Measurements from ENCODE around the gene TCF21.

TCF21 gene

DNA sequence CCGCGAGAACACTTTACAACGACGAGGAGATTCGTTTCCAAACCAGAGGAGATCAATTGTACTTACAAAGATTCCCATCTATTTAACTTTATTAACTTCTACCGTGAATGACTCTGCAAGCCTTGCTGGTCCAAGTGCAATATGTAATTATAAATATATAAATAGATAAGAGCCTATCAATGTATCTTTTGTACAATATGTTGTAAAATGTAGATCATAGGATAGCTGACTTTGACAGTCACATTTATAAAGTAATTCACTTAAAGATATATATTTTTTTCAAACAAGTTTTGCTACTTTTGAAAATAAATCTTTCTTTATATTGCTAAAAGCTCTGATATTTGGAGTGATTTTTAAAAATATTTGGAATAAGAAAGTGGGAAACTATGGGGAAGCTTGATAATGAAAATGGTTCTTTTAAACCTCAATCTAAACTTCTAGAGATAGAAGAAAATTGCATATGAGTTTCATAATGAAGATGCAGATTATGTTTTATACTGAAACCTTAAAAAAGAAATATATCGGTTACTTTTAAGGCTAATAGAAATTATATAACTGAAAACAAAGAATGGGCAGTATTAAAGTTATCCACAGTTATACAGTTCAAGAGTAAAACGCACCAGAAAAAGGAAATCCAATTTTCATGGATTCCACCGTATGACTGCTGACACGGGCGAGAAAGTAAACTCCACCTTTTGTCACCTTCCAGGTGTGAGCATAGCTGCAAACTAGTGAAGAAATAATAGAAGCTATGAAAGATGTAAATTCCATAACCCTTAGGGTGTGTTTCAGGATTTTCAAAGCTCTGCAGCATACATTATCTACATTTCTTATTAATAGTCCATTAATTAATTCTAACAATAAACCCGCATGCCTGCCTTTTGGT lies 3.3 kb downstream of the TCF21 start:
- DNase-seq (ENCODE audit: low read depth, low spot score): no peak
- H3K4me3 ChIP-seq (ENCODE audit: low read depth, low read length): peak overlapping the region; percentile 71
- no peak for TF ChIP-seq CTCF (IDR thresholded peaks at IDR 0.05; ENCODE audit: insufficient read depth, low read length, missing control alignments)
- POLR2A ChIA-PET: no interaction called here
- CTCF ChIA-PET: interaction anchor here (0.7 to 6.3 kb wide), 9 partner anchors 8 to 1068 kb away, joined by 3 to 39 read pairs (median 4); no protein-coding TSS in a partner anchor

GRCh38 chr6:133892813-133893691 lies 4.1 kb downstream of the TCF21 start:
- ChIA-PET CTCF (interaction anchor here (0.7 to 6.3 kb wide), 10 partner anchors 9 to 1069 kb away, joined by 3 to 39 read pairs (median 3); no protein-coding TSS in a partner anchor), POLR2A (no interaction called here)
- peak overlapping the region; percentile 29 for H3K4me3 ChIP-seq (ENCODE audit: low read depth, low read length)
- no peak for DNase-seq (ENCODE audit: low read depth, low spot score)
- no peak for TF ChIP-seq CTCF (IDR thresholded peaks at IDR 0.05; ENCODE audit: insufficient read depth, low read length, missing control alignments)

- no peak overlapping the region for H3K4me3 ChIP-seq (ENCODE audit: low read depth, low read length)
- no peak for TF ChIP-seq CTCF (IDR thresholded peaks at IDR 0.05; ENCODE audit: insufficient read depth, low read length, missing control alignments)
- POLR2A ChIA-PET: no interaction called here
- CTCF ChIA-PET: interaction anchor here (1.0 to 6.3 kb wide), 9 partner anchors 10 to 341 kb away, joined by 3 to 39 read pairs (median 4); no protein-coding TSS in a partner anchor
- DNase-seq (ENCODE audit: low read depth, low spot score): no peak
Observed at GRCh38 chr6:133893946-133894345, 5.0 kb downstream of the TCF21 start.

- CTCF ChIA-PET: interaction anchor here (1.0 to 6.3 kb wide), 7 partner anchors 13 to 342 kb away, joined by 3 to 39 read pairs (median 4); no protein-coding TSS in a partner anchor
- no peak for DNase-seq (ENCODE audit: low read depth, low spot score)
- H3K4me3 ChIP-seq (ENCODE audit: low read depth, low read length): no peak overlapping the region
- POLR2A ChIA-PET: no interaction called here
- TF ChIP-seq CTCF (IDR thresholded peaks at IDR 0.05; ENCODE audit: insufficient read depth, low read length, missing control alignments): no peak
Observed at GRCh38 chr6:133894369-133894768, 5.5 kb downstream of the TCF21 start.

DNA sequence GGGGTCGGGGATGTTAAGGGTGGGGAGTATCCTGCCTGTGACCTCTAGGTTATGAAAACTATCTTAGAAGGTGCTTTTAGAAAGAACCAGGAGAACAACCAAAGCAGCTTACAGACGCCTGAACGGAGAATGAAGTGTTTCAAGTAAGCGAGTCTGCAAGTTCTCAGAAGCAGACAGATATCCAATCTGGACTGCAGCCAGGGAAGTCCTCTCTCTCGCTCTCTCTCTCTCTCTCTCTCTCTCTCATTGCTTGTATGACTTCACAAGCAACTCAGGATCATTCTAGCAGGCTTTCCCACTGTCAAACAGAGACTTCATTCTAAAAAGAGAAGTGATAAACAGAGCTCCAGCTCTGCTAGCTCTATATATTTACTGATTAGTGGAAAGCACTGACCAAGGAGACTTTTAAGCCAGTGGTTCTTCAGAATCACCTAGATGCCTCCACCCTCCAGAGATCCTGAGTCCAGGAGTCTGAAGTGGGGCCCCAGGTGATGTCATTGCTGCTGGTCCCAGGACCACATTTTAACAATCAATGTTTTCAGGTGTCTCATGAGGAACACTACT lies 6.0 kb downstream of the TCF21 start:
- POLR2A ChIA-PET: interaction anchor here (1.0 kb wide), 1 partner anchor 325 kb away, joined by 3 read pairs; no protein-coding TSS in a partner anchor
- CTCF ChIA-PET: interaction anchor here (0.7 to 6.3 kb wide), 8 partner anchors 9 to 342 kb away, joined by 3 to 39 read pairs (median 4); no protein-coding TSS in a partner anchor
- DNase-seq (ENCODE audit: low read depth, low spot score): no peak

More for the DNA sequence above, 6.0 kb downstream of the TCF21 start:
- H3K4me3 ChIP-seq (ENCODE audit: low read depth, low read length): no peak overlapping the region
- TF ChIP-seq CTCF (IDR thresholded peaks at IDR 0.05; ENCODE audit: insufficient read depth, low read length, missing control alignments): no peak

Measured in AG04449 (cell line).